ENCODE measurements around the gene VAT1L.

- no peak for TF ChIP-seq CTCF (IDR thresholded peaks at IDR 0.05; ENCODE audit: low read length)
- no peak for TF ChIP-seq EZH2phosphoT487 (IDR thresholded peaks at IDR 0.05; ENCODE audit: low read length)
- TF ChIP-seq EZH2 (optimal IDR thresholded peaks at IDR 0.05; ENCODE audit: low read depth, low read length), result no peak
Observed at GRCh38 chr16:77928096-77928495, 139.7 kb downstream of the VAT1L start.
